ENCODE measurements around the gene R3HDM2.

R3HDM2 gene

GRCh38 chr12:57266681-57267080, 164.2 kb downstream of the R3HDM2 start:
- no peak for DNase-seq (ENCODE audit: low read depth)

GRCh38 chr12:57263096-57263495, 167.7 kb downstream of the R3HDM2 start:
- no peak for DNase-seq (ENCODE audit: low read depth)

GRCh38 chr12:57262126-57262822, 168.6 kb downstream of the R3HDM2 start:
- no peak for DNase-seq (ENCODE audit: low read depth)

GRCh38 chr12:57261428-57261865, 169.4 kb downstream of the R3HDM2 start:
- no peak for DNase-seq (ENCODE audit: low read depth)

GRCh38 chr12:57260366-57260765, 170.5 kb downstream of the R3HDM2 start:
- no peak for DNase-seq (ENCODE audit: low read depth)

GRCh38 chr12:57258977-57259970, 171.6 kb downstream of the R3HDM2 start:
- no peak for DNase-seq (ENCODE audit: low read depth)

GRCh38 chr12:57255916-57256315, 174.9 kb downstream of the R3HDM2 start:
- DNase-seq (ENCODE audit: low read depth): no peak

- DNase-seq (ENCODE audit: low read depth): no peak
Observed at GRCh38 chr12:57254506-57255280, 176.2 kb downstream of the R3HDM2 start.

- DNase-seq (ENCODE audit: low read depth): no peak
Observed at GRCh38 chr12:57250956-57251355, 179.9 kb downstream of the R3HDM2 start, which contains the start of gene STAC3. Gene STAC3, minus strand, starts transcription at chr12:57251187. Its CDS starts 1,551 bp downstream, at chr12:57249636.

GRCh38 chr12:57250541-57250940, 180.3 kb downstream of the R3HDM2 start:
- no peak for DNase-seq (ENCODE audit: low read depth)

GRCh38 chr12:57248934-57249742, 181.7 kb downstream of the R3HDM2 start:
- DNase-seq (ENCODE audit: low read depth): no peak

- no peak for DNase-seq (ENCODE audit: low read depth)
Observed at GRCh38 chr12:57247041-57247440, 183.8 kb downstream of the R3HDM2 start.

GRCh38 chr12:57244312-57244696, 186.5 kb downstream of the R3HDM2 start:
- DNase-seq (ENCODE audit: low read depth): no peak

GRCh38 chr12:57243521-57244311, 187.1 kb downstream of the R3HDM2 start:
- DNase-seq (ENCODE audit: low read depth): peak; percentile 79

GRCh38 chr12:57242691-57243454, 188.0 kb downstream of the R3HDM2 start:
- DNase-seq (ENCODE audit: low read depth): peak; percentile 68

GRCh38 chr12:57242329-57242690, 188.5 kb downstream of the R3HDM2 start:
- DNase-seq (ENCODE audit: low read depth): no peak

GRCh38 chr12:57241402-57242310, 189.2 kb downstream of the R3HDM2 start:
- DNase-seq (ENCODE audit: low read depth): no peak

- no peak for DNase-seq (ENCODE audit: low read depth)
Observed at GRCh38 chr12:57240926-57241401, 189.9 kb downstream of the R3HDM2 start.

Measured in activated T-cell treated with anti-CD3 and anti-CD28 coated beads for 48 hours (primary cell).